Measurements from ENCODE around the gene IPCEF1. TPM values are rescaled to one million over a fixed set of nuclear protein-coding genes. Genes with fewer than 3 reads are reported as not detected.

IPCEF1 gene
- total and polyA plus RNA-seq, 2 of the 4 experiments (the other 2 are of a cell fraction) = under 0.01 to 0.03 TPM

DNA sequence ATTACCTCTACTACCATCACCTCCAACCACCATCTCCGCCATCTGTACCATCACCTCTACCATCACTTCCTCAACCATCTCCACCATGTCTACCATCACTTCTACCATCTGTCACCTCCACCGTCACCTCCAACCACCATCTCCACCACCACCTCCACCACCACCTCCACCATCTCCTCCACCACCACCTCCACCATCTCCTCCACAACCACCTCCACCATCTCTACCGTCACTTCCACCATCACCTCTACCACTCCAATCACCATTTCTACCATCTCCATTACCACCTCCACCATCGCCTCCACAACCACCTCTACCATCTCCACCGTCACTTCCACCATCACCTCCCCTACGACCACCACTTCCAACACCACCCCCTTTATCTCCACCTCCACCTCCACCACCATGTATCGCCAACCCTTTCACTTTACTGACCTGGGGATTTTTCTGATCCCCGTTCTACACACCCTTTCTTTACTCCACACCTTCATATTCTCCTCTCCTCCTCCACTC is 2.3 kb downstream of the IPCEF1 start:
- Histone ChIP-seq H3K9me1 (ENCODE audit: insufficient read depth, low read length) (no peaks in the 10 kb centered on the region), H3K18ac (ENCODE audit: low read depth, low read length) (no peak overlapping the region), H3K4ac (ENCODE audit: low read depth, low read length) (no peak overlapping the region), H2BK20ac (ENCODE audit: low read depth, low read length) (no peak overlapping the region), H2AK5ac (ENCODE audit: low read depth, low read length) (peak overlapping the region; percentile 53), H3K4me1 (ENCODE audit: control insufficient read depth, insufficient read depth, low read length) (peaks cover 5% of the 10 kb centered on the region), H3K36me3 (ENCODE audit: control insufficient read depth, insufficient read depth, low read length) (no peaks in the 10 kb centered on the region), H4K91ac (ENCODE audit: insufficient read depth, low read depth, low read length) (no peak overlapping the region), H3K9me3 (ENCODE audit: control insufficient read depth, insufficient read depth, low read length) (no peaks in the 10 kb centered on the region), H4K20me1 (ENCODE audit: insufficient read depth, low read length) (no peaks in the 10 kb centered on the region), H2BK120ac (ENCODE audit: low read depth, low read length) (no peak overlapping the region), H3K56ac (ENCODE audit: extremely low read depth, insufficient read depth, low read length) (no peak overlapping the region), H2BK5ac (ENCODE audit: low read depth, low read length, poor library complexity, severe bottlenecking) (peak overlapping the region; percentile 44), H2AFZ (replicated peaks; ENCODE audit: low read length, poor library complexity) (no peak overlapping the region), H3K9ac (ENCODE audit: low read depth, low read length) (no peak overlapping the region), H2BK15ac (ENCODE audit: low read depth, low read length) (no peak overlapping the region), H3K4me2 (ENCODE audit: low read depth, low read length) (no peak overlapping the region), H4K8ac (ENCODE audit: low read depth in 2 of 2, low read length in 2 of 2) (no peak overlapping the region), H3K79me1 (ENCODE audit: low read depth in 1 of 2, low read length in 2 of 2) (no peaks in the 10 kb centered on the region), H2AK9ac (replicated peaks; ENCODE audit: low read depth, low read length, poor library complexity) (no peak overlapping the region), H4K5ac (ENCODE audit: low read depth, low read length) (no peak overlapping the region), H3K14ac (replicated peaks; ENCODE audit: low read depth, low read length) (no peak overlapping the region), H3K27me3 (ENCODE audit: control insufficient read depth, insufficient read depth, low read length) (no peaks in the 10 kb centered on the region), H3K27ac (ENCODE audit: insufficient read depth, low read length) (no peak overlapping the region), H3K4me3 (ENCODE audit: insufficient read depth, low read depth, low read length) (no peak overlapping the region), H3K23ac (ENCODE audit: low read depth, low read length) (no peak overlapping the region)
- in situ Hi-C loops (cut with MboI; ENCODE audit: low sequenced_read_pairs) (no loop called here), dilution Hi-C loops (cut with HindIII; ENCODE audit: low sequenced_read_pairs, unreplicated experiment) (loop anchor here (25.0 kb wide), 1 partner anchor 192 kb away; no protein-coding TSS in a partner anchor), intact Hi-C loops (cut with micrococcal nuclease) (no loop called here)
- no peak for ATAC-seq (ENCODE audit: low read depth)
- DNase-seq = no peak
- ChIA-PET POLR2A (ENCODE audit: unreplicated experiment) (interaction anchor here (0.6 kb wide), 2 partner anchors 28 to 62 kb away, joined by 3 to 5 read pairs; no protein-coding TSS in a partner anchor), CTCF (interaction anchor here (1.0 kb wide), 1 partner anchor 33 kb away, joined by 3 read pairs; no protein-coding TSS in a partner anchor)
- BruUV-seq (replicated peaks) = no TSS peak
- 91 to 100% methylated on average over 1 to 6 of the region's 8 CpGs for WGBS, 2 experiments (ENCODE audit: extremely low coverage in 2 of 2, insufficient read length in 1 of 2)
- no peak for TF ChIP-seq MAZ (IDR thresholded peaks at IDR 0.05; ENCODE audit: borderline replicate concordance, low read depth, low read length)
- TF ChIP-seq BHLHE40 (IDR thresholded peaks at IDR 0.05; ENCODE audit: low read depth, low read length) = no peak
- TF ChIP-seq POLR2A (IDR thresholded peaks at IDR 0.05; ENCODE audit: low read depth, low read length) = no peak
- no peak for TF ChIP-seq RCOR1 (IDR thresholded peaks at IDR 0.05; ENCODE audit: insufficient replicate concordance, low read length)
- TF ChIP-seq, protein P1, sequence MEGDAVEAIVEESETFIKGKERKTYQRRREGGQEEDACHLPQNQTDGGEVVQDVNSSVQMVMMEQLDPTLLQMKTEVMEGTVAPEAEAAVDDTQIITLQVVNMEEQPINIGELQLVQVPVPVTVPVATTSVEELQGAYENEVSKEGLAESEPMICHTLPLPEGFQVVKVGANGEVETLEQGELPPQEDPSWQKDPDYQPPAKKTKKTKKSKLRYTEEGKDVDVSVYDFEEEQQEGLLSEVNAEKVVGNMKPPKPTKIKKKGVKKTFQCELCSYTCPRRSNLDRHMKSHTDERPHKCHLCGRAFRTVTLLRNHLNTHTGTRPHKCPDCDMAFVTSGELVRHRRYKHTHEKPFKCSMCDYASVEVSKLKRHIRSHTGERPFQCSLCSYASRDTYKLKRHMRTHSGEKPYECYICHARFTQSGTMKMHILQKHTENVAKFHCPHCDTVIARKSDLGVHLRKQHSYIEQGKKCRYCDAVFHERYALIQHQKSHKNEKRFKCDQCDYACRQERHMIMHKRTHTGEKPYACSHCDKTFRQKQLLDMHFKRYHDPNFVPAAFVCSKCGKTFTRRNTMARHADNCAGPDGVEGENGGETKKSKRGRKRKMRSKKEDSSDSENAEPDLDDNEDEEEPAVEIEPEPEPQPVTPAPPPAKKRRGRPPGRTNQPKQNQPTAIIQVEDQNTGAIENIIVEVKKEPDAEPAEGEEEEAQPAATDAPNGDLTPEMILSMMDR (conservative IDR thresholded peaks at IDR 0.05; ENCODE audit: low read depth, low read length) = no peak
- no peak for TF ChIP-seq CEBPB (IDR thresholded peaks at IDR 0.05; ENCODE audit: low read depth, low read length)
- no peak for TF ChIP-seq RFX5 (IDR thresholded peaks at IDR 0.05; ENCODE audit: low read depth, low read length)
- TF ChIP-seq, protein P2, sequence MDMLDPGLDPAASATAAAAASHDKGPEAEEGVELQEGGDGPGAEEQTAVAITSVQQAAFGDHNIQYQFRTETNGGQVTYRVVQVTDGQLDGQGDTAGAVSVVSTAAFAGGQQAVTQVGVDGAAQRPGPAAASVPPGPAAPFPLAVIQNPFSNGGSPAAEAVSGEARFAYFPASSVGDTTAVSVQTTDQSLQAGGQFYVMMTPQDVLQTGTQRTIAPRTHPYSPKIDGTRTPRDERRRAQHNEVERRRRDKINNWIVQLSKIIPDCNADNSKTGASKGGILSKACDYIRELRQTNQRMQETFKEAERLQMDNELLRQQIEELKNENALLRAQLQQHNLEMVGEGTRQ (IDR thresholded peaks at IDR 0.05; ENCODE audit: low read depth, low read length) = no peak
- no peak for TF ChIP-seq MAFK (IDR thresholded peaks at IDR 0.05; ENCODE audit: low read depth, low read length)
- no peak for TF ChIP-seq FOS (IDR thresholded peaks at IDR 0.05; ENCODE audit: low read depth, low read length)
- no peak for TF ChIP-seq NFE2L2 (IDR thresholded peaks at IDR 0.05; ENCODE audit: low read depth, low read length)
- TF ChIP-seq RAD21 (IDR thresholded peaks at IDR 0.05; ENCODE audit: low read length) = no peak
- TF ChIP-seq MXI1 (IDR thresholded peaks at IDR 0.05; ENCODE audit: borderline replicate concordance, low read depth, low read length) = no peak
- no peak for TF ChIP-seq CHD1 (IDR thresholded peaks at IDR 0.05; ENCODE audit: low read depth, low read length)
- TF ChIP-seq, protein P3, sequence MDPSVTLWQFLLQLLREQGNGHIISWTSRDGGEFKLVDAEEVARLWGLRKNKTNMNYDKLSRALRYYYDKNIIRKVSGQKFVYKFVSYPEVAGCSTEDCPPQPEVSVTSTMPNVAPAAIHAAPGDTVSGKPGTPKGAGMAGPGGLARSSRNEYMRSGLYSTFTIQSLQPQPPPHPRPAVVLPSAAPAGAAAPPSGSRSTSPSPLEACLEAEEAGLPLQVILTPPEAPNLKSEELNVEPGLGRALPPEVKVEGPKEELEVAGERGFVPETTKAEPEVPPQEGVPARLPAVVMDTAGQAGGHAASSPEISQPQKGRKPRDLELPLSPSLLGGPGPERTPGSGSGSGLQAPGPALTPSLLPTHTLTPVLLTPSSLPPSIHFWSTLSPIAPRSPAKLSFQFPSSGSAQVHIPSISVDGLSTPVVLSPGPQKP (IDR thresholded peaks at IDR 0.05; ENCODE audit: borderline replicate concordance, low read depth, low read length) = no peak
- no peak for TF ChIP-seq SMC3 (IDR thresholded peaks at IDR 0.05; ENCODE audit: low read depth, low read length)
